PC-3 (cell line): Measurements from ENCODE around the gene EYS.

Source experiments
- EZH2 ChIP-seq: fragments of 300-600 bp; sonication (generic); IDR thresholded peaks from one replicate; pipeline ENCODE4 v1.6.1; 2017; ENCODE audit warnings: antibody characterized with exemption, mild to moderate bottlenecking, low read length; ENCODE audit not compliant: unreplicated experiment
- TF ChIP-seq, protein P1 (sequence below): fragments of 300-600 bp; sonication (generic); conservative IDR thresholded peaks from 2 replicates; pipeline ENCODE4 v1.5.1; 2017; ENCODE audit warnings: antibody characterized with exemption, low read depth, mild to moderate bottlenecking, low read length

DNA sequence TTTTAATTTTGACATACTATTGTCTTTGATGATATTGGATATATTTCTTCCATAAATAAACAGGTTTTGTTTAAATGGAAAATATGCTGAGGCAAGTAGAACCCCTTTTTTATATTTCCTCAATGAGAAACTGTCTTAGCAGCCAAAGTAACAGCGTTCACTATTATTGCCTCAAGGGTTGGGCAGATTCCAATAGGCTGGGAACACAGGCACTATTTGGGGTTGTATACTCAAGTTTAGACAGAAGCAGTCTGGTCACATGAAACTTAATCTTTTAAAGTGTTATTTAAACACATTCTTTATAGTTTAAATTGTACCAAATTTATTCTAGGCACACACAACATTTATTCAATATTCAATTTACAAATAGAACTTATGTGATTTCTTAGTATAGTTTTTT, 520.2 kb downstream of the EYS start:
- TF ChIP-seq, protein P1, sequence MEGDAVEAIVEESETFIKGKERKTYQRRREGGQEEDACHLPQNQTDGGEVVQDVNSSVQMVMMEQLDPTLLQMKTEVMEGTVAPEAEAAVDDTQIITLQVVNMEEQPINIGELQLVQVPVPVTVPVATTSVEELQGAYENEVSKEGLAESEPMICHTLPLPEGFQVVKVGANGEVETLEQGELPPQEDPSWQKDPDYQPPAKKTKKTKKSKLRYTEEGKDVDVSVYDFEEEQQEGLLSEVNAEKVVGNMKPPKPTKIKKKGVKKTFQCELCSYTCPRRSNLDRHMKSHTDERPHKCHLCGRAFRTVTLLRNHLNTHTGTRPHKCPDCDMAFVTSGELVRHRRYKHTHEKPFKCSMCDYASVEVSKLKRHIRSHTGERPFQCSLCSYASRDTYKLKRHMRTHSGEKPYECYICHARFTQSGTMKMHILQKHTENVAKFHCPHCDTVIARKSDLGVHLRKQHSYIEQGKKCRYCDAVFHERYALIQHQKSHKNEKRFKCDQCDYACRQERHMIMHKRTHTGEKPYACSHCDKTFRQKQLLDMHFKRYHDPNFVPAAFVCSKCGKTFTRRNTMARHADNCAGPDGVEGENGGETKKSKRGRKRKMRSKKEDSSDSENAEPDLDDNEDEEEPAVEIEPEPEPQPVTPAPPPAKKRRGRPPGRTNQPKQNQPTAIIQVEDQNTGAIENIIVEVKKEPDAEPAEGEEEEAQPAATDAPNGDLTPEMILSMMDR: no peak
- no peak for TF ChIP-seq EZH2
